Stomach (tissue), 4 donors: ENCODE results near the gene AKR1B15.
"Not testable (repeated sequence)": the region's sequence is repeated elsewhere in the genome, so short reads cannot be mapped to it uniquely, and the experiment has no call there.

ENCODE experiments used
- CTCF ChIP-seq, 7 experiments: fragments of 450-650 bp in 4 of 7; fragments of 200-600 bp in 3 of 7; sonication (generic) in 3 of 7; IDR thresholded peaks; one replicate each; pipeline ENCODE4 v1.5.1; 2016 to 2019; ENCODE audit warnings: antibody characterized with exemption in 7 of 7, control low read depth in 2 of 7, mild to moderate bottlenecking in 1 of 7
- POLR2A ChIP-seq, 4 donors: fragments of 450-650 bp; IDR thresholded peaks; one replicate each; pipeline ENCODE4 v1.6.1; 2016; ENCODE audit warnings: antibody characterized with exemption in 4 of 4, control low read depth in 2 of 4, mild to moderate bottlenecking in 1 of 4, moderate library complexity in 1 of 4
- POLR2AphosphoS5 ChIP-seq, 3 donors: sonication (generic); formaldehyde crosslinking; IDR thresholded peaks; one replicate each; pipeline ENCODE4 v1.6.1; 2016; ENCODE audit warnings: antibody characterized with exemption in 3 of 3

GRCh38 chr7:134569962-134570361 is 21.1 kb downstream of the AKR1B15 start:
- TF ChIP-seq CTCF, POLR2A, POLR2AphosphoS5 (IDR thresholded peaks at IDR 0.05): not testable (repeated sequence)
